GM06990 (cell line): Measurements from ENCODE around the gene TMEM14A.

Experiments used
- DNase-seq: peaks from one replicate; pipeline ENCODE4 v3.0.0-alpha.2; 2011; ENCODE audit not compliant: insufficient read length; ENCODE audit errors: extremely low read depth
- H3K27me3 ChIP-seq: replicated peaks from 2 replicates; pipeline ENCODE4 v1.6.0; 2011; ENCODE audit warnings: low read length; ENCODE audit not compliant: control insufficient read depth, insufficient read depth
- H3K36me3 ChIP-seq: 2 replicates; pipeline ENCODE4 v1.5.1; 2011; ENCODE audit warnings: low read length; ENCODE audit not compliant: control insufficient read depth, insufficient read depth
- H3K4me3 ChIP-seq: replicated peaks from 2 replicates; pipeline ENCODE4 v1.5.1; 2011; ENCODE audit warnings: low read depth, mild to moderate bottlenecking, control low read depth, low read length
- TF ChIP-seq, protein P1 (sequence below): IDR thresholded peaks from 2 replicates; pipeline ENCODE4 v1.5.1; 2011; ENCODE audit warnings: low read length, control low read depth, mild to moderate bottlenecking, inconsistent platforms; ENCODE audit not compliant: insufficient read depth, poor library complexity, severe bottlenecking

Gene TMEM14A

DNA sequence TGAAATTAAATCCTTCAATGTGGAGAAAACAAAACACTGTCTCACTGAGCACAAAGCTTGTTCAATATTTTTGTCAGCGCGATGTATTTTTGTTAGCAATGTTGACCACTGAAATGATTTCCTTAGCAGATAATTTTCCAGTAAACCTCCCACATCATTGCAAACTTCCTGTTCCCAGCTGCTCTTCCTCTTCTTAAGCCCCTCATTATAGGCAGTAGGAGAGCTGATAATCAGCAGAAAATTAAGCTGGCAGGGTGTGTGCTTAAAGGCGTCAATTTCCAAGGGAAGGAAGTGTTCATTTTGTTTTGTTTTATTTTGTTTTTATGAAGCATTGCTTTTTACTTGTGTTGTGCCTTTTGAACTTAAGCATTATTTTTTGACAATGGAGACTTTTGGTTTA is 29.1 kb upstream of the TMEM14A start:
- no peaks in the 10 kb centered on the region for H3K27me3 ChIP-seq
- TF ChIP-seq, protein P1, sequence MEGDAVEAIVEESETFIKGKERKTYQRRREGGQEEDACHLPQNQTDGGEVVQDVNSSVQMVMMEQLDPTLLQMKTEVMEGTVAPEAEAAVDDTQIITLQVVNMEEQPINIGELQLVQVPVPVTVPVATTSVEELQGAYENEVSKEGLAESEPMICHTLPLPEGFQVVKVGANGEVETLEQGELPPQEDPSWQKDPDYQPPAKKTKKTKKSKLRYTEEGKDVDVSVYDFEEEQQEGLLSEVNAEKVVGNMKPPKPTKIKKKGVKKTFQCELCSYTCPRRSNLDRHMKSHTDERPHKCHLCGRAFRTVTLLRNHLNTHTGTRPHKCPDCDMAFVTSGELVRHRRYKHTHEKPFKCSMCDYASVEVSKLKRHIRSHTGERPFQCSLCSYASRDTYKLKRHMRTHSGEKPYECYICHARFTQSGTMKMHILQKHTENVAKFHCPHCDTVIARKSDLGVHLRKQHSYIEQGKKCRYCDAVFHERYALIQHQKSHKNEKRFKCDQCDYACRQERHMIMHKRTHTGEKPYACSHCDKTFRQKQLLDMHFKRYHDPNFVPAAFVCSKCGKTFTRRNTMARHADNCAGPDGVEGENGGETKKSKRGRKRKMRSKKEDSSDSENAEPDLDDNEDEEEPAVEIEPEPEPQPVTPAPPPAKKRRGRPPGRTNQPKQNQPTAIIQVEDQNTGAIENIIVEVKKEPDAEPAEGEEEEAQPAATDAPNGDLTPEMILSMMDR, result no peak
- DNase-seq, result no peak
- H3K4me3 ChIP-seq, result no peak overlapping the region
- no peaks in the 10 kb centered on the region for H3K36me3 ChIP-seq

DNA sequence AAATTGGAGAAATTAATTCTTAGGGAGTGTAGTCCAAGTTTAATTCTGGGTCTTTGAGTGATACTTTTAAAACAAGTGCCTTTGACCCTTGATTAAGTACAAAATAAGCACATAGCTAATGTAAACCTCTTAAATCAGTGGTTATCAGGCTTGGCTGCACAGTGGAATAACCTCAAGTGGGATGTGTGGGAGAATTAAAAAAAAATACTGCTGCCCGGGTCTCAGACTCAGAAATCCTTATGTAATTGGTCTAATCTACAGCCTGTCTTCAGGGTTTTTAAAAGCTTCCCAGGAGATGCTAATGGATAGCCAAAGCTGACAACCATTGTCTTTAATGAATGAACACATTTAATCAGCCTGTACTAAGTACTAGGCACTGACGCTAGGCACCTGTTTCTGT is 28.5 kb upstream of the TMEM14A start:
- no peaks in the 10 kb centered on the region for H3K36me3 ChIP-seq
- no peaks in the 10 kb centered on the region for H3K27me3 ChIP-seq
- TF ChIP-seq, protein P1, result no peak
- DNase-seq, result no peak
- no peak overlapping the region for H3K4me3 ChIP-seq

DNA sequence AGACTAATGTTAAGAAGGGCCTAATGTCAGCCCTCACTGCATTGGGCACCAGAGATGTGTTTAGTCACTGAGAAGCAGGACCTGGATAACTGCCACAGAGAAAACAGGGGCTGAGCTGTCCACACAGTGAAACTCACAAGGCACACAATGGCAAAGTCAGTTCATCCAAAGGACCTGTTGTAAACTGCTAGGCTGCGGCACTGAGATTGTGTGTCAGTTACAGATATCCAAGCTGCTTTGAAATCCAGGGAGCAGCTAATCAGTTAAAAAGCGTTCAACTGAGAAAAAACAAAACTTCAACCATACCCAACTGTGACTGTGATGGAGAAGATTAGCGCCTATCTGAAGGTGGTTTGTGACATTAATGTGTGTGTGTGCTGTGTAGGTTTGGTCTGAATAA is 27.8 kb upstream of the TMEM14A start:
- TF ChIP-seq, protein P1, result no peak
- Histone ChIP-seq H3K36me3 (no peaks in the 10 kb centered on the region), H3K4me3 (no peak overlapping the region), H3K27me3 (no peaks in the 10 kb centered on the region)
- no peak for DNase-seq

DNA sequence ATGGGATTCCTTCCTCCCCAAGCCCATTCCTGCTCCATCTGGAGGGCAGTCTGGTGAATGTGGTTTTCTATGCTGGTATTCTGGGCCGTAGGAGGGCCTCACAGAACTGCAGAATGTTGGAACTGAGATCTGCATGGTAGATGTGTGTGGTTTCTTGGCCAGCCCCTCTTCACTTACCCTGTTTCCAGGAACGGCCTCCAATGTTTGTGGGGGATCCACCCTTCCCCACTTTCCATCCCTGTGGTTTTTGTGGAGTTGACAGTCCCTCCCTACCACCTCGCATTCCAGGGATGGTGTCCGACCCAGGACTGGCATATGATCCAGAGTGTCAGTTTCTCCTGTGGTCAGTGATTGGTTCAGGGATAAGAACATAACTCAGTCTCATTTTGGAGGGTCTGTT is 26.7 kb upstream of the TMEM14A start:
- no peaks in the 10 kb centered on the region for H3K27me3 ChIP-seq
- TF ChIP-seq, protein P1, result no peak
- no peak overlapping the region for H3K4me3 ChIP-seq
- no peak for DNase-seq
- H3K36me3 ChIP-seq, result no peaks in the 10 kb centered on the region

DNA sequence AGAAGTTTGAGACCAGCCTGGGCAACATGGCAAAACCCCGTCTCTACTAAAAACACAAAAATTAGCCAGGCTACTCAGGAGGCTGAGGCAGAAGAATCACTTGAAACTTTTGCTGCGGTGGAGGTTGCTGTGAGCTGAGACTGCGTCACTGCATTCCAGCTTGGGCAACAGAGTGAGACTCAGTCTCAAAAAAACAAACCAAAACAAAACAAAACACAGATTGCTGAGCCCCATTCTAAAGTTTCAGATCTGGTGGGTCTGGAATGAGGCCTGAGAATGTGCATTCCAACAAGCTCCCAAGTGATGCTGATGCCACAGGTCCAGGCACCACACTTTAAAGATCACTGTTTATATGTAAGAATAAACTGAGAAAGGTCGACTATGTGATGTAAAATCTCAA is 24.9 kb upstream of the TMEM14A start:
- Histone ChIP-seq H3K4me3 (no peak overlapping the region), H3K27me3 (no peaks in the 10 kb centered on the region), H3K36me3 (no peaks in the 10 kb centered on the region)
- no peak for DNase-seq
- TF ChIP-seq, protein P1, result no peak

DNA sequence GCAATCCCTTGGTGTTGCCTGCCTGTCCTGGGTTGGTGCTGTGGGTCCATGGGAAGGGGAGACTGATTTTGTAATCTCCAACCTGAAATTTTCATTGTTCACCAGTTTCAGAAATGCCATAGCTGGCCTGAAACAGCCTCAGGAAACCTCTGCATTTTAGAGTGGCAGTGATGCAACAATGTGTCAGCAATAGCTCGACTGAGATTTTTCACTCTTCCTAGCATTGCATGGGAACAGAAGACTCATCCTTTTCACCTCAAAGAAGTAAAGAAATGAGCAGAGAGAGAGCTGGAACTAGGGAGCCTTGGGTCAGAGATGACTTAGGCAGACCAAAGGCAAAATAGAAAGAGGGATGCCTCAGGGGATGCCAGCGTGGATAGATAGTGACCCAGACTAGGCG is 23.7 kb upstream of the TMEM14A start:
- H3K36me3 ChIP-seq, result no peaks in the 10 kb centered on the region
- TF ChIP-seq, protein P1, result no peak
- no peak for DNase-seq
- H3K27me3 ChIP-seq, result no peaks in the 10 kb centered on the region
- no peak overlapping the region for H3K4me3 ChIP-seq
